KOPT-K1 (cell line): ENCODE measurements around the gene EEF1AKMT1.

Experiments used
- H3K27ac ChIP-seq: fragments of 200-600 bp; sonication (generic); 2 replicates; pipeline ENCODE4 v1.5.1; 2016; ENCODE audit warnings: antibody characterized with exemption, mild to moderate bottlenecking, low read depth, low read length; ENCODE audit not compliant: poor library complexity, severe bottlenecking
- H3K36me3 ChIP-seq: fragments of 200-600 bp; sonication (generic); 2 replicates; pipeline ENCODE4 v1.5.1; 2017; ENCODE audit warnings: antibody characterized with exemption, mild to moderate bottlenecking, low read length, moderate library complexity; ENCODE audit not compliant: insufficient read depth
- H3K9me3 ChIP-seq: fragments of 200-600 bp; sonication (generic); 2 replicates; pipeline ENCODE4 v1.5.1; 2017; ENCODE audit warnings: antibody characterized with exemption, low read length, mild to moderate bottlenecking; ENCODE audit not compliant: insufficient read depth, poor library complexity, severe bottlenecking

The EEF1AKMT1 gene

DNA sequence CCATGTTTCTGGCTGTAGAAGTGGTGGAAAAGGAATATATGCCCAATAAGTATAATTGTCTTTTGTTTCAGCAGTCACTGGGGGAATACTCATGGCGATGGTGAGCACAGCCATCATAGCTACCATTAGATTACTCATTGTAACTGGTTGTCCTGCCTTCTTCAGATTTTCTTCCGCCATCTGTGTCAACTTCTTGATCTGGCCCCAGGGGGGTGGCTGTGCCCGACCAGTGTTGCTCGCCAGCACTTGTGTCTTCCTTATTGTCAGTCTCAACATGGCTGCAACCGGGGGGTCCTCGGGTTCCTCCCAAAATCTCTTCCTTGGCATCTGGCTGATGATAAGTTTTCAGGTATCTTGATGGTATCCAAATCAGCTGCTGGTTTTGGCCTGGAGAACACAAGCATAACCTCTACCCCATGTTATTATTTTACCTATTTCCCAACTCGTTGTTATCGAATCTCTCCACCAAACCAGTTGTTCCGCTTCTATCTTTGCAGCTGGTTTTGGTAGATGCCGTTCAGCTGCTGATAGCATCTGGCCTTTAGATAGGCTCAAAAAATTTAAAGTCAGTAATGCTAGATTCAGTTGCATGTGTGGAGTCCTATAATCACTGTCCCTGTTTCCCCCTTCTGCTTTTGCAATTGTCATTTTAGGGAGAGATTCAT is 93.2 kb downstream of the EEF1AKMT1 start:
- Histone ChIP-seq H3K9me3 (no peaks in the 10 kb centered on the region), H3K27ac (no peak overlapping the region), H3K36me3 (no peaks in the 10 kb centered on the region)

DNA sequence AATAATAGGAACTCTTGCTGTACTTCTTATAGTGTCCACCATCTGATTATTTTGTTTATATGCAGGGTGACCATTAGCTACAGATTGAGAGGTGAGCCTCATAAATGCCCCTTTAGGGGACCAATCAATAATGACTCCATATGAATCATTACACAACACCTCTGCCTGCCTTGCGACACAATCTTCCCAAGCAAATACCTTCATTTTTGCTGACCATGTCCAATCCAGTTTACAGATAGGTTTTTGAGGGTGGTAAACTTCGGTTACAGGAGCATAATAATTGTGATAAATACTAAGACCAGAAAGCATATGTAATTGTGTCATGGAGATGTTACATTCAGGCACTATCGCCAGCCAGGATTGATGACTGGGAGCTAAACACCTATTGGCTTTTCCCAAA is 93.9 kb downstream of the EEF1AKMT1 start:
- Histone ChIP-seq H3K27ac (no peak overlapping the region), H3K9me3 (no peaks in the 10 kb centered on the region), H3K36me3 (no peaks in the 10 kb centered on the region)
